ENCODE results near the gene ANO2. TPM values are rescaled to one million over a fixed set of nuclear protein-coding genes. Genes with fewer than 3 reads are reported as not detected.

Gene ANO2
- total RNA-seq, 2 experiments from 2014 or later = not detected

GRCh38 chr12:5575987-5576386 lies 369.1 kb downstream of the ANO2 start:
- intact Hi-C loops (cut with micrococcal nuclease) = no loop called here
- no peak for DNase-seq
- no peaks in the 10 kb centered on the region for H3K9me3 Mint-ChIP-seq
- peaks cover 2% of the 10 kb centered on the region for H3K27me3 Mint-ChIP-seq
- no peak overlapping the region for H3K27ac Mint-ChIP-seq
- no peak overlapping the region for H3K4me3 Mint-ChIP-seq
- ChIA-PET POLR2A (no interaction called here), CTCF (no interaction called here)
- no peaks in the 10 kb centered on the region for H3K36me3 Mint-ChIP-seq
- H3K4me1 Mint-ChIP-seq (ENCODE audit: low read depth) = no peaks in the 10 kb centered on the region

- intact Hi-C loops (cut with micrococcal nuclease) = no loop called here
- no peak overlapping the region for H3K27ac Mint-ChIP-seq
- H3K27me3 Mint-ChIP-seq = peaks cover 2% of the 10 kb centered on the region
- no peaks in the 10 kb centered on the region for H3K36me3 Mint-ChIP-seq
- ChIA-PET POLR2A (no interaction called here), CTCF (no interaction called here)
- DNase-seq = no peak
- no peaks in the 10 kb centered on the region for H3K9me3 Mint-ChIP-seq
- no peaks in the 10 kb centered on the region for H3K4me1 Mint-ChIP-seq (ENCODE audit: low read depth)
- H3K4me3 Mint-ChIP-seq = no peak overlapping the region
These were observed 369.8 kb downstream of the ANO2 start for GRCh38 chr12:5575232-5575631.

DNA sequence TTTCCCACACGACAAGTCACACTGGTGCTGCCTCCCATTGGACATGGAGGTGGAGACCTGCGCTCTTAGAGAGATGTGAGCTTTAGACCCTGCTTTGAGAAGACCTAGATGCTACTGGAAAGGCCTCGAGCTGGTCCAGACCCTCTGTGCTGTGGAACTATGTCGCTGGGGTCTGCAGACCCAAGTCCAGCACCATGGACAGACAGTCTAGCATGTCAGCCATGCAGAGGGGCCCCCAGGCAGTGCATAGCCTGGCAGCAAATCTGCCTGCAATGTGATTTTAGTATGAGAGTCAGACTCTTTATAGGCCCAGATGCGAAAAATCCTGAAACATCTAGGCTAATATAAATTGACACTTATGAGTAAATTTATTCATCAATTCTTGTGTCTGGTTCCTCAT lies 371.7 kb downstream of the ANO2 start:
- no peaks in the 10 kb centered on the region for H3K4me1 Mint-ChIP-seq (ENCODE audit: low read depth)
- H3K9me3 Mint-ChIP-seq = no peaks in the 10 kb centered on the region

GRCh38 chr12:5571115-5571514 lies 373.9 kb downstream of the ANO2 start:
- Mint-ChIP-seq H3K27me3 (peaks cover 9% of the 10 kb centered on the region), H3K4me1 (ENCODE audit: low read depth) (no peaks in the 10 kb centered on the region), H3K36me3 (no peaks in the 10 kb centered on the region), H3K9me3 (no peaks in the 10 kb centered on the region), H3K4me3 (no peak overlapping the region), H3K27ac (no peak overlapping the region)
- no peak for DNase-seq
- ChIA-PET POLR2A (no interaction called here), CTCF (no interaction called here)
- intact Hi-C loops (cut with micrococcal nuclease) = no loop called here

More for the DNA sequence above, 371.7 kb downstream of the ANO2 start:
- H3K27me3 Mint-ChIP-seq = peaks cover 5% of the 10 kb centered on the region
- no peak overlapping the region for H3K27ac Mint-ChIP-seq
- DNase-seq = no peak
- H3K4me3 Mint-ChIP-seq = no peak overlapping the region
- H3K36me3 Mint-ChIP-seq = no peaks in the 10 kb centered on the region
- intact Hi-C loops (cut with micrococcal nuclease) = no loop called here
- ChIA-PET CTCF (no interaction called here), POLR2A (no interaction called here)

GRCh38 chr12:5570416-5570815 lies 374.6 kb downstream of the ANO2 start:
- no peak for DNase-seq
- Mint-ChIP-seq H3K27ac (no peak overlapping the region), H3K4me3 (no peak overlapping the region), H3K27me3 (peaks cover 9% of the 10 kb centered on the region), H3K36me3 (no peaks in the 10 kb centered on the region), H3K9me3 (no peaks in the 10 kb centered on the region), H3K4me1 (ENCODE audit: low read depth) (no peaks in the 10 kb centered on the region)
- POLR2A ChIA-PET = no interaction called here
- CTCF ChIA-PET = no interaction called here
- intact Hi-C loops (cut with micrococcal nuclease) = no loop called here

DNA sequence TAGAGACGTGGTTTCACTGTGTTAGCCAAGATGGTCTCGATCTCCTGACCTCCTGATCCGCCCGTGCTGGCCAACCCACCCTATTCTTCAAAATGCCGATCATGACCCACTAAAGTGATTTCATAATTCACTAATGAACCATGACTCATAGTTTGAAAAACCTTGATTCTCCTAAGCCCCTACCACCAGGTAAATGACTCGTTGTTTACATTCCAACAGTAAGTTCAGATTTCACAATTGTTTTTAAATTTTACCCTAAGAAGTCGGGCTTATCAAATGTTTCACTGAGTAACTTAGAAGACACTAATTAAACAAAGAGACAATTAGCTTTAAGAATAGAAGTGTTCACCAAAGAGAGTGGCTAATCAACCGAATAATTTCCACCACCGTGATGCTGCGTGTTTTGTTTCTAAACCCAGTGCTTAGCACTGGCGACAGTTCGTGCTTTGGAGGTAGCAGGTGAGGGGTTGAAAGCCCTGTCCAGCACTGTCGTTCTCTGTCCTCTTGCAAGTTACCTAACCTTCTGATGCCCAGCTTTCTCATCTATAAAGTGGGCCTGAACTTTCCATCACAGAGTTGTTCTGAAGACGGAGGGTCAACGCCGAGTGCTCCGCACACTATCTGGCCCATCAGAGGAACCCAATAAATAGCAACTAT lies 376.6 kb downstream of the ANO2 start:
- Mint-ChIP-seq H3K27me3 (peaks cover 9% of the 10 kb centered on the region), H3K27ac (no peak overlapping the region), H3K4me1 (ENCODE audit: low read depth) (no peaks in the 10 kb centered on the region), H3K4me3 (no peak overlapping the region), H3K36me3 (no peaks in the 10 kb centered on the region), H3K9me3 (no peaks in the 10 kb centered on the region)
- CTCF ChIA-PET = no interaction called here
- no peak for DNase-seq
- intact Hi-C loops (cut with micrococcal nuclease) = no loop called here
- POLR2A ChIA-PET = no interaction called here

DNA sequence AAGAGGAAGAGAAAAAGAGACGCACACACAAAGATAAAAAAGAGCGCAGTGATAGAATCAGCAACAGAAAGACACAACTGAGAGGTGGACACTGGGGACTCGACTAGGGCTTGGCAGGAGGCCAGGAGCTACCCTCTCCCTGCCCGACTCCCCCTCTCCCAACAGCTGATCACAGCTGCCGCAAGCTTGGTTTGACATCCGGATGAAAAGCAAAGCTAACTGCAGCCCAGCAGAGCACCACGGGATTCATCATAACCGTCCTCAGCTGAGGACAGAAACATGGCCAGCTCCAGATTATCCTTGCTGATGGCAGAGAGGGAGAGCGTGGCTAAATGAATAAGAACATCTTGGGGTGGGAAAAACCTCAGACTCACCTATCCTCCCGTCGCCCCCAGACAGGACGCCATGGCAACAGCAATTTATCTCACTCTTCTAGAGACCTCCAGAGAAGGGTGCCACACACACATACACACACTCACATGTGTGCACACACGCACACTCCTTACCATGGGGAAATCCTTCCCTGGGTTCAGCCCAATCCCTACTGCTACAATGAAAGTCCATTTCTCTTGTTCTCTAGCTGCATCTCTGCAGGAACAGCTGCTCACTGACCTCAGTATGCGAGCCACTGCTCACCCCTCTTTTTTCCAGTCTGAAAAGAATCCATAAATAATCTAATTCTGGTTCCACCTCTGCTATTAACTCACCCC lies 377.9 kb downstream of the ANO2 start:
- H3K36me3 Mint-ChIP-seq = no peaks in the 10 kb centered on the region
- no peak overlapping the region for H3K27ac Mint-ChIP-seq
- peaks cover 9% of the 10 kb centered on the region for H3K27me3 Mint-ChIP-seq
- no peaks in the 10 kb centered on the region for H3K9me3 Mint-ChIP-seq
- CTCF ChIA-PET = no interaction called here
- no peaks in the 10 kb centered on the region for H3K4me1 Mint-ChIP-seq (ENCODE audit: low read depth)
- POLR2A ChIA-PET = no interaction called here
- no peak overlapping the region for H3K4me3 Mint-ChIP-seq
- no peak for DNase-seq
- intact Hi-C loops (cut with micrococcal nuclease) = no loop called here

- peaks cover 7% of the 10 kb centered on the region for H3K27me3 Mint-ChIP-seq
- CTCF ChIA-PET = no interaction called here
- POLR2A ChIA-PET = no interaction called here
- DNase-seq = no peak
- H3K27ac Mint-ChIP-seq = no peak overlapping the region
- no peaks in the 10 kb centered on the region for H3K9me3 Mint-ChIP-seq
- intact Hi-C loops (cut with micrococcal nuclease) = no loop called here
- H3K4me1 Mint-ChIP-seq (ENCODE audit: low read depth) = no peaks in the 10 kb centered on the region
- H3K4me3 Mint-ChIP-seq = no peak overlapping the region
- H3K36me3 Mint-ChIP-seq = no peaks in the 10 kb centered on the region
These were observed 379.0 kb downstream of the ANO2 start for GRCh38 chr12:5565933-5566599.

- no peak overlapping the region for H3K27ac Mint-ChIP-seq
- H3K4me3 Mint-ChIP-seq = no peak overlapping the region
- intact Hi-C loops (cut with micrococcal nuclease) = no loop called here
- H3K27me3 Mint-ChIP-seq = peaks cover 6% of the 10 kb centered on the region
- POLR2A ChIA-PET = no interaction called here
- CTCF ChIA-PET = no interaction called here
- no peak for DNase-seq
- H3K4me1 Mint-ChIP-seq (ENCODE audit: low read depth) = no peaks in the 10 kb centered on the region
- H3K36me3 Mint-ChIP-seq = no peaks in the 10 kb centered on the region
- H3K9me3 Mint-ChIP-seq = no peaks in the 10 kb centered on the region
These were observed 382.5 kb downstream of the ANO2 start for GRCh38 chr12:5562581-5562980.

DNA sequence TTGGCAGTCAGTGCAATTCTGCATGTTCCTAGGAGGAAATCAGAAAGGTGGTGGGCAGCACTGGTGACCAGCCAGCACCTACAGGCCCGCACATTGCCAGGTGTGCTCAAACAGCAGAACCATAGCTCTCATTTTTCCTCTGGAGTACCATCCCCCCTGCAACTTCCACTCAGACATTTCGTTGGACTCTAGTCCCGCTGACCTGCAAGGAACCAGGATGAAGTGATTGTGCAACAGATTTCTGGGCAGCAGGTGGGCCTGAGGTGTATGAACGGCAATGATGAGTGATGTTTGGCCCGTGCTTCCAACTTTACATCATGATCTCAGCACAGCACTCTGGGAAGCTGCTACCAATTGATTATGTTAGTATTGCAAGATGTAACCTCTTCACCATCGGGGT lies 383.2 kb downstream of the ANO2 start:
- no peak overlapping the region for H3K4me3 Mint-ChIP-seq
- H3K4me1 Mint-ChIP-seq (ENCODE audit: low read depth) = no peaks in the 10 kb centered on the region
- H3K27me3 Mint-ChIP-seq = peaks cover 2% of the 10 kb centered on the region
- H3K27ac Mint-ChIP-seq = no peak overlapping the region
- intact Hi-C loops (cut with micrococcal nuclease) = no loop called here
- ChIA-PET POLR2A (no interaction called here), CTCF (no interaction called here)
- DNase-seq = no peak
- no peaks in the 10 kb centered on the region for H3K9me3 Mint-ChIP-seq
- no peaks in the 10 kb centered on the region for H3K36me3 Mint-ChIP-seq

- Mint-ChIP-seq H3K9me3 (peaks cover 2% of the 10 kb centered on the region), H3K36me3 (no peaks in the 10 kb centered on the region), H3K27ac (no peak overlapping the region), H3K4me3 (no peak overlapping the region), H3K27me3 (peaks cover 2% of the 10 kb centered on the region), H3K4me1 (ENCODE audit: low read depth) (no peaks in the 10 kb centered on the region)
- no peak for DNase-seq
- intact Hi-C loops (cut with micrococcal nuclease) = no loop called here
- ChIA-PET POLR2A (no interaction called here), CTCF (no interaction called here)
These were observed 384.0 kb downstream of the ANO2 start for GRCh38 chr12:5561057-5561456.

GRCh38 chr12:5560265-5560664 lies 384.8 kb downstream of the ANO2 start:
- H3K4me3 Mint-ChIP-seq = no peak overlapping the region
- intact Hi-C loops (cut with micrococcal nuclease) = no loop called here
- H3K4me1 Mint-ChIP-seq (ENCODE audit: low read depth) = no peaks in the 10 kb centered on the region
- H3K9me3 Mint-ChIP-seq = peaks cover 3% of the 10 kb centered on the region
- DNase-seq = no peak
- POLR2A ChIA-PET = no interaction called here
- no peaks in the 10 kb centered on the region for H3K36me3 Mint-ChIP-seq
- H3K27me3 Mint-ChIP-seq = peaks cover 2% of the 10 kb centered on the region
- no peak overlapping the region for H3K27ac Mint-ChIP-seq
- CTCF ChIA-PET = interaction anchor here (0.6 kb wide), 1 partner anchor 313 kb away, joined by 8 read pairs; no protein-coding TSS in a partner anchor

- DNase-seq = no peak
- ChIA-PET POLR2A (no interaction called here), CTCF (interaction anchor here (1.7 kb wide), 1 partner anchor 23 kb away, joined by 3 read pairs; no protein-coding TSS in a partner anchor)
- Mint-ChIP-seq H3K27ac (no peak overlapping the region), H3K27me3 (peaks cover 2% of the 10 kb centered on the region), H3K4me1 (ENCODE audit: low read depth) (no peaks in the 10 kb centered on the region), H3K4me3 (no peak overlapping the region), H3K9me3 (peaks cover 3% of the 10 kb centered on the region), H3K36me3 (no peaks in the 10 kb centered on the region)
- intact Hi-C loops (cut with micrococcal nuclease) = no loop called here
These were observed 387.2 kb downstream of the ANO2 start for GRCh38 chr12:5557906-5558305.
